ENCODE data around the gene USP17L12.
"Not testable (repeated sequence)": the region's sequence is repeated elsewhere in the genome, so short reads cannot be mapped to it uniquely, and the experiment has no call there.

Gene USP17L12, protein sequence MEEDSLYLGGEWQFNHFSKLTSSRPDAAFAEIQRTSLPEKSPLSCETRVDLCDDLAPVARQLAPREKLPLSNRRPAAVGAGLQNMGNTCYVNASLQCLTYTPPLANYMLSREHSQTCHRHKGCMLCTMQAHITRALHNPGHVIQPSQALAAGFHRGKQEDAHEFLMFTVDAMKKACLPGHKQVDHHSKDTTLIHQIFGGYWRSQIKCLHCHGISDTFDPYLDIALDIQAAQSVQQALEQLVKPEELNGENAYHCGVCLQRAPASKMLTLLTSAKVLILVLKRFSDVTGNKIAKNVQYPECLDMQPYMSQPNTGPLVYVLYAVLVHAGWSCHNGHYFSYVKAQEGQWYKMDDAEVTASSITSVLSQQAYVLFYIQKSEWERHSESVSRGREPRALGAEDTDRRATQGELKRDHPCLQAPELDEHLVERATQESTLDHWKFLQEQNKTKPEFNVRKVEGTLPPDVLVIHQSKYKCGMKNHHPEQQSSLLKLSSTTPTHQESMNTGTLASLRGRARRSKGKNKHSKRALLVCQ

DNA sequence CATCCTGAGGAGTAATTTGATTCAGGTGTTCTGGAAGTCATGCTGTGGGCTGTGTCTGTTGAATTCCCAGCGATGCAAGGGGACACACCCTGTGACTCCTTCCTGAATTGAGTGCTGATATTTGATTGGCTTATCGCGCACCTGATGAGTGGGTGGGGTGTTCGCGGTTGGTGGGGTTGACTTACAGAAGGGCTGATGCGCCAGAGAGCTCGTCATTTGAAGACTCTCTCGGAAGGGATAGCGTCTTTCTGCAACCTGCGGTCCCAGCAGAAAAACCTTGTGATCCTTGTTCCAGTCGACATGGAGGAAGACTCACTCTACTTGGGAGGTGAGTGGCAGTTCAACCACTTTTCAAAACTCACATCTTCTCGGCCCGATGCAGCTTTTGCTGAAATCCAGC lies at the start of gene USP17L12:
Gene USP17L12, plus strand, starts transcription at position 301 of the 400 bp plus-strand sequence. Its CDS starts 0 bp downstream, at position 301.
- DNase-seq: not testable (repeated sequence)

- DNase-seq: not testable (repeated sequence)
Observed at GRCh38 chr4:9210357-9210756, 9.6 kb upstream of the USP17L12 start, which contains the start of gene USP17L10. Gene USP17L10, plus strand, starts transcription at chr4:9210657. Its CDS starts 0 bp downstream, at chr4:9210657.

- DNase-seq: not testable (repeated sequence)
Observed at GRCh38 chr4:9214701-9215100, 5.3 kb upstream of the USP17L12 start.

DNA sequence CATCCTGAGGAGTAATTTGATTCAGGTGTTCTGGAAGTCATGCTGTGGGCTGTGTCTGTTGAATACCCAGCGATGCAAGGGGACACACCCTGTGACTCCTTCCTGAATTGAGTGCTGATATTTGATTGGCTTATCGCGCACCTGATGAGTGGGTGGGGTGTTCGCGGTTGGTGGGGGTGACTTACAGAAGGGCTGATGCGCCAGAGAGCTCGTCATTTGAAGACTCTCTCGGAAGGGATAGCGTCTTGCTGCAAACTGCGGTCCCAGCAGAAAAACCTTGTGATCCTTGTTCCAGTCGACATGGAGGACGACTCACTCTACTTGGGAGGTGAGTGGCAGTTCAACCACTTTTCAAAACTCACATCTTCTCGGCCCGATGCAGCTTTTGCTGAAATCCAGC lies 4.8 kb upstream of the USP17L12 start, which contains the start of gene USP17L11:
Gene USP17L11, plus strand, starts transcription at position 301 of the 400 bp plus-strand sequence. Its CDS starts 0 bp downstream, at position 301.
- not testable (repeated sequence) for DNase-seq

- DNase-seq: not testable (repeated sequence)
Observed at GRCh38 chr4:9224596-9224995, 4.6 kb downstream of the USP17L12 start, which contains the start of gene USP17L13. Gene USP17L13, plus strand, starts transcription at chr4:9224896. Its CDS starts 0 bp downstream, at chr4:9224896.

GRCh38 chr4:9230249-9230648 lies 10.3 kb downstream of the USP17L12 start:
- not testable (repeated sequence) for DNase-seq

DNA sequence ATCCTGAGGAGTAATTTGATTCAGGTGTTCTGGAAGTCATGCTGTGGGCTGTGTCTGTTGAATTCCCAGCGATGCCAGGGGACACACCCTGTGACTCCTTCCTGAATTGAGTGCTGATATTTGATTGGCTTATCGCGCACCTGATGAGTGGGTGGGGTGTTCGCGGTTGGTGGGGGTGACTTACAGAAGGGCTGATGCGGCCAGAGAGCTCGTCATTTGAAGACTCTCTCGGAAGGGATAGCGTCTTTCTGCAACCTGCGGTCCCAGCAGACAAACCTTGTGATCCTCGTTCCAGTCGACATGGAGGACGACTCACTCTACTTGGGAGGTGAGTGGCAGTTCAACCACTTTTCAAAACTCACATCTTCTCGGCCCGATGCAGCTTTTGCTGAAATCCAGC lies 14.1 kb downstream of the USP17L12 start, which contains the start of gene USP17L15:
Gene USP17L15, plus strand, starts transcription at position 301 of the 400 bp plus-strand sequence. Its CDS starts 0 bp downstream, at position 301.
- not testable (repeated sequence) for DNase-seq

GRCh38 chr4:9238461-9238860 lies 18.5 kb downstream of the USP17L12 start:
- DNase-seq: not testable (repeated sequence)

GRCh38 chr4:9243579-9243978 lies 23.6 kb downstream of the USP17L12 start, which contains the start of gene USP17L17:
Gene USP17L17, plus strand, starts transcription at chr4:9243879. Its CDS starts 0 bp downstream, at chr4:9243879.
- not testable (repeated sequence) for DNase-seq

- not testable (repeated sequence) for DNase-seq
Observed at GRCh38 chr4:9247953-9248680, 28.2 kb downstream of the USP17L12 start, which contains the start of gene USP17L18. Gene USP17L18, plus strand, starts transcription at chr4:9248630. Its CDS starts 0 bp downstream, at chr4:9248630.

DNA sequence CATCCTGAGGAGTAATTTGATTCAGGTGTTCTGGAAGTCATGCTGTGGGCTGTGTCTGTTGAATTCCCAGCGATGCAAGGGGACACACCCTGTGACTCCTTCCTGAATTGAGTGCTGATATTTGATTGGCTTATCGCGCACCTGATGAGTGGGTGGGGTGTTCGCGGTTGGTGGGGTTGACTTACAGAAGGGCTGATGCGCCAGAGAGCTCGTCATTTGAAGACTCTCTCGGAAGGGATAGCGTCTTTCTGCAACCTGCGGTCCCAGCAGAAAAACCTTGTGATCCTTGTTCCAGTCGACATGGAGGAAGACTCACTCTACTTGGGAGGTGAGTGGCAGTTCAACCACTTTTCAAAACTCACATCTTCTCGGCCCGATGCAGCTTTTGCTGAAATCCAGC lies 33.1 kb downstream of the USP17L12 start, which contains the start of gene USP17L19:
Gene USP17L19, plus strand, starts transcription at position 301 of the 400 bp plus-strand sequence. Its CDS starts 0 bp downstream, at position 301.
- not testable (repeated sequence) for DNase-seq

- DNase-seq: not testable (repeated sequence)
Observed at GRCh38 chr4:9257824-9258223, 37.9 kb downstream of the USP17L12 start, which contains the start of gene USP17L20. Gene USP17L20, plus strand, starts transcription at chr4:9258124. Its CDS starts 0 bp downstream, at chr4:9258124.

- not testable (repeated sequence) for DNase-seq
Observed at GRCh38 chr4:9262572-9262971, 42.6 kb downstream of the USP17L12 start, which contains the start of gene USP17L21. Gene USP17L21, plus strand, starts transcription at chr4:9262872. Its CDS starts 0 bp downstream, at chr4:9262872.

- DNase-seq: not testable (repeated sequence)
Observed at GRCh38 chr4:9267319-9267718, 47.4 kb downstream of the USP17L12 start, which contains the start of gene USP17L22. Gene USP17L22, plus strand, starts transcription at chr4:9267619. Its CDS starts 0 bp downstream, at chr4:9267619.
